ENCODE measurements around the gene TRIM16. TPM values are rescaled to one million over a fixed set of nuclear protein-coding genes. Genes with fewer than 3 reads are reported as not detected.
A peak's percentile ranks its signal among the peaks of the same experiment; 100 is the strongest.
"Not testable (repeated sequence)": the region's sequence is repeated elsewhere in the genome, so short reads cannot be mapped to it uniquely, and the experiment has no call there.

The TRIM16 gene
- total and polyA plus RNA-seq, 7 experiments from 2014 or later, result 2.0 to 23.9 (median 7.4) TPM

DNA sequence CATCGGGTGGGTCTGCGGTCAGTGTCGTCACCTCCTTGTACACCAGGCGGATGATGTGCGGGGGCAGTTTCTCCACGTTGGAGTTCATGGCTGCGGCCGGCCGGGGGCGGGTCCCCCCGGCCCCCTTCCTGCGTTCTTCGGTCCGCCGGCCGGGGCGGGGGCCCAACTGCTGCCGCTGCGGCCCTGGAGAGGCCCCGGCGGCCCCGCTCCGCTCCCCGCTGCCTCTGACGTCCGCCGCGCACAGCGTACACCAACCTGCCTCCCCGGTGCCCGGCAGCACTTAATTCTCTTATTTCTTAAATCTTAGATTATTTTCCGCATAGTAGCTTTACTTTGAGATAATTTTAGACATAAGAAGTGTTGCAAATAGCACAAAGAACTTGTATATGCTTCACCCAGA, 20.7 kb upstream of the TRIM16 start:
- H3K4me3 Mint-ChIP-seq; H3K27me3 ChIP-seq (ENCODE audit: control insufficient read depth in 2 of 2, insufficient read depth in 2 of 2, low read length in 2 of 2); ATAC-seq; intact Hi-C loops (cut with micrococcal nuclease); H3K4me1 ChIP-seq (ENCODE audit: control insufficient read depth in 2 of 2, insufficient read depth in 2 of 2, low read length in 2 of 2); H3K4me1 Mint-ChIP-seq; H3K27me3 Mint-ChIP-seq; H3K4me3 ChIP-seq (ENCODE audit: low read length); H3K9me3 ChIP-seq (ENCODE audit: control insufficient read depth in 2 of 3, low read length in 3 of 3); H3K27ac Mint-ChIP-seq; DNase-seq; CTCF ChIA-PET; H3K27ac ChIP-seq (ENCODE audit: low read depth, low read length): not testable (repeated sequence)
- POLR2A ChIA-PET, result interaction anchor here (0.6 kb wide), 1 partner anchor 18 kb away, joined by 3 read pairs; no protein-coding TSS in a partner anchor
- peaks cover 17 to 56% (median 54%) of the 10 kb centered on the region in 5 donors for H3K36me3 Mint-ChIP-seq
- peaks cover 0 to 42% (median 13%) of the 10 kb centered on the region in 11 donors for H3K9me3 Mint-ChIP-seq
- peaks cover 0 to 24% (median 12%) of the 10 kb centered on the region in 3 experiments for H3K36me3 ChIP-seq (ENCODE audit: control insufficient read depth in 2 of 3, insufficient read depth in 3 of 3, low read length in 3 of 3)

DNA sequence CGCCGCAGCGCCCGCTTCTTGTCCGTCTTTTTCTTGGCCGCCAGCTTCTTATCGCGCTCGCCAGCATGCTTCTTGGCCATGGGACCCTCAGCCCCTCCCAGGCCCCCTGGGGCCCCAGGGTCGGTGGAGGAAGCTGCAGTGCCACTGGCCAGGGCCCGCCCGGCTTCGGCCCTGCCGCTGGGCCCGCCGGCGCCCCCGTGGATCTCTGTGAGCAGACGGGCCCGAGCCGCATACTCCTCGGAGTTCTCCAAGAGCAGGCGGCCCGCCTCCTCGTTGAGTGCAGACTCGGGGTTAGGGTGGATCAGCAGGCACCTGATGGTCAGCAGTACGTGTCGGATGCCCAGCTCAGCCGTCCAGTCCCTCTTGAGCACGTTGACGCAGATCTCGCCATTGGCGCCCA, 20.1 kb upstream of the TRIM16 start:
- Mint-ChIP-seq H3K9me3 (peaks cover 0 to 37% (median 9%) of the 10 kb centered on the region in 11 donors), H3K36me3 (peaks cover 12 to 51% (median 48%) of the 10 kb centered on the region in 5 donors)
- POLR2A ChIA-PET; H3K4me3 ChIP-seq (ENCODE audit: low read length); CTCF ChIA-PET; H3K27me3 Mint-ChIP-seq; H3K4me1 ChIP-seq (ENCODE audit: control insufficient read depth in 2 of 2, insufficient read depth in 2 of 2, low read length in 2 of 2); H3K9me3 ChIP-seq (ENCODE audit: control insufficient read depth in 2 of 3, low read length in 3 of 3); ATAC-seq; DNase-seq; H3K27me3 ChIP-seq (ENCODE audit: control insufficient read depth in 2 of 2, insufficient read depth in 2 of 2, low read length in 2 of 2); H3K27ac Mint-ChIP-seq; H3K4me1 Mint-ChIP-seq; intact Hi-C loops (cut with micrococcal nuclease); H3K27ac ChIP-seq (ENCODE audit: low read depth, low read length); H3K4me3 Mint-ChIP-seq: not testable (repeated sequence)
- H3K36me3 ChIP-seq (ENCODE audit: control insufficient read depth in 2 of 3, insufficient read depth in 3 of 3, low read length in 3 of 3), result peaks cover 0 to 24% (median 12%) of the 10 kb centered on the region in 3 experiments

DNA sequence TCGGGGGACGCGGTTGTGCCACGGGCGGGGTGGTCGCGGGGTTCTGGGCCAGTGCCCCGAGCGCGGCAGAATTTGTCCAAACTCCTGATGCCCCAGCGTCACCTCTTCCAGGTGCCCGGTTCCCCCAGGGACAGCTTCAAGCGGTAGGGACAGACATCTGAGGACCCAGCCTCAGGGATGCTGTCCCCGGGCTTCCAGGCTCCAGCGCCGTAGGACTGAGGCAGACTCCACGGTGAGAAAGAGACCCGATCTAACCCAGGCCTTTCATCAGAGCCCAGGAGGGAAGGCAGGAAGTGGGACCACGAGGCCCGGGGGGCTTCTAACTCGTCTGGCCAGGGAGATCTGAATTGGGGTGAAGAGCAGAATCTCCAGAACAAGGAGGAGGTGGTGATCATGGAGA, 15.8 kb upstream of the TRIM16 start:
- POLR2A ChIA-PET, result not testable (repeated sequence)
- peak overlapping the region; percentile 75 for H3K27ac ChIP-seq (ENCODE audit: low read depth, low read length)

DNA sequence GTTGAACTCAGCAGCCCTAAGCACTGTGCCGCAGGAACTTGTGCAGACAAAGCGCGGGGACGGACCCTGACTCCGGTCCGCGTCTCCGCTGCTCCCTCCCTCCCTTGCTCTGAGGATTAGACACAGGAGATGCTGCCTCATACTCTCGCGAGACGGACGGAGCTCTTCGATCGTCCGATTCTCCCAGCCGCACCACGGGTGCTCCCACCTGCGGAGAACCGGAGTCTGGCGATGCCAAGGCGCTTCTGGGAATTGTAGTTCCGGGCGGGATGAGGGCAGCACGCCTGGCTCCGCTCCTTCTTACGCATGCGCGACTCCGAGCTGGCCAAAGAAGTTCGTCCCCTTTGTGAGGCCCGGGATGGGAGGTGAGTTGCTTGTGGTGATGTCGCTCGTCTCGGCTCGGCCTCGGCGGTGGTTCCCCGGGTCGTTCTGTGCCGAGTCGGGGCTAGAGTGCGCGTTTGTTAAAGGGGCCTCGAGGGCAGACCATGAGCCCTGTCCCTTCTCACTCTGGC, 15.4 kb upstream of the TRIM16 start, which contains the start of gene ZNF286A:
TSS of gene ZNF286A (plus strand) at position 340 of the 512 bp plus-strand sequence. CDS start 578 bp downstream, outside the sequence.
- H3K4me1 Mint-ChIP-seq, result peaks cover 0 to 18% (median 15%) of the 10 kb centered on the region in 7 donors
- peak within 1 kb of the TSS; percentile 75 for H3K27ac ChIP-seq (ENCODE audit: low read depth, low read length)
- peak; percentile 97 for ATAC-seq
- CTCF ChIA-PET; H3K27me3 Mint-ChIP-seq; H3K36me3 ChIP-seq (ENCODE audit: control insufficient read depth in 2 of 3, insufficient read depth in 3 of 3, low read length in 3 of 3); H3K4me1 ChIP-seq (ENCODE audit: control insufficient read depth in 2 of 2, insufficient read depth in 2 of 2, low read length in 2 of 2); H3K27me3 ChIP-seq (ENCODE audit: control insufficient read depth in 2 of 2, insufficient read depth in 2 of 2, low read length in 2 of 2); H3K9me3 ChIP-seq (ENCODE audit: control insufficient read depth in 2 of 3, low read length in 3 of 3); POLR2A ChIA-PET; H3K9me3 Mint-ChIP-seq: not testable (repeated sequence)
- peak within 1 kb of the TSS; percentile 88 to 98 (median 95) for H3K27ac Mint-ChIP-seq
- H3K36me3 Mint-ChIP-seq, result peaks cover 0 to 20% (median 8%) of the 10 kb centered on the region in 5 donors
- DNase-seq, result peak; percentile 78 to 94 (median 88)
- peak within 1 kb of the TSS; percentile 85 for H3K4me3 ChIP-seq (ENCODE audit: low read length)
- peak within 1 kb of the TSS; percentile 94 to 99 (median 98) for H3K4me3 Mint-ChIP-seq
- intact Hi-C loops (cut with micrococcal nuclease), result loop anchor here (1.0 to 5.0 kb wide), 4 partner anchors 15 to 299 kb away; partner anchors contain the start of genes TRIM16 (in 2 of the 2), TTC19 (in 2 of the 2) and ZSWIM7 (in 2 of the 2)

More for the DNA sequence above, 15.8 kb upstream of the TRIM16 start:
- intact Hi-C loops (cut with micrococcal nuclease), result loop anchor here (1.0 to 5.0 kb wide), 4 partner anchors 15 to 299 kb away; partner anchors contain the start of genes TRIM16 (in 2 of the 2), TTC19 (in 2 of the 2) and ZSWIM7 (in 2 of the 2)
- H3K27me3 Mint-ChIP-seq; H3K36me3 ChIP-seq (ENCODE audit: control insufficient read depth in 2 of 3, insufficient read depth in 3 of 3, low read length in 3 of 3); DNase-seq; H3K4me1 ChIP-seq (ENCODE audit: control insufficient read depth in 2 of 2, insufficient read depth in 2 of 2, low read length in 2 of 2); CTCF ChIA-PET; ATAC-seq; H3K27me3 ChIP-seq (ENCODE audit: control insufficient read depth in 2 of 2, insufficient read depth in 2 of 2, low read length in 2 of 2); H3K9me3 ChIP-seq (ENCODE audit: control insufficient read depth in 2 of 3, low read length in 3 of 3); H3K9me3 Mint-ChIP-seq: not testable (repeated sequence)
- peaks cover 0 to 22% (median 10%) of the 10 kb centered on the region in 5 donors for H3K36me3 Mint-ChIP-seq
- peak overlapping the region in 8 of 9 donors; percentile 88 to 98 (median 95) for H3K27ac Mint-ChIP-seq
- peak overlapping the region; percentile 85 for H3K4me3 ChIP-seq (ENCODE audit: low read length)
- peak overlapping the region; percentile 94 to 99 (median 98) for H3K4me3 Mint-ChIP-seq
- H3K4me1 Mint-ChIP-seq, result peaks cover 0 to 18% (median 15%) of the 10 kb centered on the region in 7 donors

DNA sequence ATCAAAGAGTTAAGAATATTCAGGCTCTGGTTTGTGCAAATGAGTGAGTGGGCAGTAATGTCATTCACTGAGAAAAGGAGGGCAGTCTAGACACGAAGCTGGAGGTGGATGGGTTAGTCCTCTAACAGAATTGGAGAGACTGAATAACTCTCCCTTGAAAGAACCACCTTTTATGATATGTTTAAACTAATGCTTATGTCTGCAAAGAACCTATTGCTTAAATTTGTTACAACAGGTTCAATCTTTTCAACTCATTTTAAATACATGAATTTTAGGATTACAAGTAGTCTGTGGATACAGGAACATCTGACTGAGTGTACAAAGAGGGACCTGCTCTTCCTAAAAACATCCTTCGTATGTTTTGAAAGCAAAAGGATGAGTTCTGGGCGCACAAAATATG, 14.9 kb upstream of the TRIM16 start:
- Mint-ChIP-seq H3K4me1 (peaks cover 0 to 18% (median 15%) of the 10 kb centered on the region in 7 donors), H3K27ac (peak overlapping the region; percentile 88 to 98 (median 95)), H3K36me3 (peaks cover 0 to 19% (median 8%) of the 10 kb centered on the region in 5 donors), H3K4me3 (peak overlapping the region; percentile 94 to 99 (median 98))
- Histone ChIP-seq H3K4me3 (ENCODE audit: low read length) (peak overlapping the region; percentile 85), H3K27ac (ENCODE audit: low read depth, low read length) (peak overlapping the region; percentile 75)
- intact Hi-C loops (cut with micrococcal nuclease), result loop anchor here (1.0 to 5.0 kb wide), 4 partner anchors 14 to 300 kb away; partner anchors contain the start of genes TRIM16 (in 2 of the 2), TTC19 (in 2 of the 2) and ZSWIM7 (in 2 of the 2)
- H3K36me3 ChIP-seq (ENCODE audit: control insufficient read depth in 2 of 3, insufficient read depth in 3 of 3, low read length in 3 of 3); POLR2A ChIA-PET; CTCF ChIA-PET; DNase-seq; H3K9me3 ChIP-seq (ENCODE audit: control insufficient read depth in 2 of 3, low read length in 3 of 3); H3K27me3 Mint-ChIP-seq; H3K27me3 ChIP-seq (ENCODE audit: control insufficient read depth in 2 of 2, insufficient read depth in 2 of 2, low read length in 2 of 2); ATAC-seq; H3K4me1 ChIP-seq (ENCODE audit: control insufficient read depth in 2 of 2, insufficient read depth in 2 of 2, low read length in 2 of 2); H3K9me3 Mint-ChIP-seq: not testable (repeated sequence)

DNA sequence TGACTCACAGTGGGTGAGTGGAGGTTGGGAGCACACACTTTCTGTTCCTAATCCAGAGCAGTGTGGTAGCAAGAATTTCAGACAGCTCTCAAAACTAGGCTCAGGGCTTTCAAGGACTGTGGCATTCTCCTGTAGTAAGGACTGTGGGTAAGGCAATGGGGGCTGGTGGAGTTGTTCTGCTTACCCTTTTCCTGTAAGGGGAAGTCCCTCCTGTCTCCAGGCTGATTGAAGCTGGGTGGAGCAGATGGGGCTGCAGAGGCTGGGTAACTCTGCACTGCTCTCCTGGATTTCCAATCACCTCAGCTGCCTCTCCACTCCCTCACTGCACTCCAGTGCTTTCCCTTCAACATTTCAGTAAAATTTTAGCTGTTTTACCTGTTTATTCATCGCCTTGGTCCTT, 3.4 kb upstream of the TRIM16 start:
- ATAC-seq; CTCF ChIA-PET; DNase-seq; POLR2A ChIA-PET; intact Hi-C loops (cut with micrococcal nuclease); H3K27me3 ChIP-seq (ENCODE audit: control insufficient read depth in 2 of 2, insufficient read depth in 2 of 2, low read length in 2 of 2); H3K27ac ChIP-seq (ENCODE audit: low read depth, low read length); H3K27ac Mint-ChIP-seq; H3K4me3 Mint-ChIP-seq; H3K9me3 ChIP-seq (ENCODE audit: control insufficient read depth in 2 of 3, low read length in 3 of 3); H3K4me3 ChIP-seq (ENCODE audit: low read length); H3K36me3 ChIP-seq (ENCODE audit: control insufficient read depth in 2 of 3, insufficient read depth in 3 of 3, low read length in 3 of 3); H3K27me3 Mint-ChIP-seq; H3K9me3 Mint-ChIP-seq; H3K36me3 Mint-ChIP-seq; H3K4me1 ChIP-seq (ENCODE audit: control insufficient read depth in 2 of 2, insufficient read depth in 2 of 2, low read length in 2 of 2): not testable (repeated sequence)
- peaks cover 12 to 24% (median 20%) of the 10 kb centered on the region in 7 donors for H3K4me1 Mint-ChIP-seq

Measured in naive thymus-derived CD4-positive, alpha-beta T cell (primary cell).